ENCODE measurements around the gene RGL4. TPM values are rescaled to one million over a fixed set of nuclear protein-coding genes. Genes with fewer than 3 reads are reported as not detected.
"Not testable (repeated sequence)": the region's sequence is repeated elsewhere in the genome, so short reads cannot be mapped to it uniquely, and the experiment has no call there.

RGL4 gene
- total RNA-seq, 1 donor from 2014 or later = 0.15 TPM

- H3K4me1 Mint-ChIP-seq (ENCODE audit: unreplicated experiment) = no peaks in the 10 kb centered on the region
- no peak for DNase-seq (ENCODE audit: low spot score)
- H3K27ac Mint-ChIP-seq (ENCODE audit: unreplicated experiment) = no peak overlapping the region
- no peak overlapping the region for H3K4me3 Mint-ChIP-seq (ENCODE audit: unreplicated experiment)
- no peaks in the 10 kb centered on the region for H3K9me3 Mint-ChIP-seq (ENCODE audit: unreplicated experiment)
- peaks cover under 1% of the 10 kb centered on the region for H3K36me3 Mint-ChIP-seq (ENCODE audit: low read depth, unreplicated experiment)
- TF ChIP-seq, protein P1, sequence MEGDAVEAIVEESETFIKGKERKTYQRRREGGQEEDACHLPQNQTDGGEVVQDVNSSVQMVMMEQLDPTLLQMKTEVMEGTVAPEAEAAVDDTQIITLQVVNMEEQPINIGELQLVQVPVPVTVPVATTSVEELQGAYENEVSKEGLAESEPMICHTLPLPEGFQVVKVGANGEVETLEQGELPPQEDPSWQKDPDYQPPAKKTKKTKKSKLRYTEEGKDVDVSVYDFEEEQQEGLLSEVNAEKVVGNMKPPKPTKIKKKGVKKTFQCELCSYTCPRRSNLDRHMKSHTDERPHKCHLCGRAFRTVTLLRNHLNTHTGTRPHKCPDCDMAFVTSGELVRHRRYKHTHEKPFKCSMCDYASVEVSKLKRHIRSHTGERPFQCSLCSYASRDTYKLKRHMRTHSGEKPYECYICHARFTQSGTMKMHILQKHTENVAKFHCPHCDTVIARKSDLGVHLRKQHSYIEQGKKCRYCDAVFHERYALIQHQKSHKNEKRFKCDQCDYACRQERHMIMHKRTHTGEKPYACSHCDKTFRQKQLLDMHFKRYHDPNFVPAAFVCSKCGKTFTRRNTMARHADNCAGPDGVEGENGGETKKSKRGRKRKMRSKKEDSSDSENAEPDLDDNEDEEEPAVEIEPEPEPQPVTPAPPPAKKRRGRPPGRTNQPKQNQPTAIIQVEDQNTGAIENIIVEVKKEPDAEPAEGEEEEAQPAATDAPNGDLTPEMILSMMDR (IDR thresholded peaks at IDR 0.05; ENCODE audit: unreplicated experiment) = no peak
- H3K27me3 Mint-ChIP-seq (ENCODE audit: unreplicated experiment) = peaks cover 4% of the 10 kb centered on the region
Measured at GRCh38 chr22:23652711-23653110, 38.1 kb upstream of the RGL4 start.

DNA sequence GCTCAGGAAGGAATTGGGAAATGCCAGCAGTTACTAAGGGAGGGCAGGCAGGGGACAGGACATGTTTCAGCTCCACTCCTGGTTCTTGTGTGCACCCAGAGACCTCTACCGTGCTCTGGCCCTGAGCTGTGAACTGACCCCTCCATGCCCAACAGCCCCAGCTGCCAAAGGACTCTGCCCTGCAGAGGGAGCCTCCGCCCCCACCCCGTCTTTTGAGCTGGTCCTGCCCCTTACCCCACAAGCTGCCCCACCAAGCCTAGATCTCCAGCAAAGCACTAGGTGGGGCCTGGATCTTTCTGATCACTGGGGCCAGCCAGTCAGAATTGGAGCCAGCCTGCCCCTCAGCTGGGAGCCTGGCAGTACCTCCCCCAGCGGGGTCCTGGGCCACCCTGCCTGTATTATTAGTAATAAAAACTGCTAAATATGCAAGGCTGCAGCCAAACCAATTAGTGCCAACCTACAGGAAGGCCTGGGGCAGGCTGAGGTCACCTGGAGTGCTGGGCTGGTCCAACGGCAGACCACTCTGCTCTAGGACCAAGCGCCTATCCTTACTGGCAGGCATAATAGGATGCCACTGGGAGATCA, 34.8 kb upstream of the RGL4 start:
- peaks cover 20% of the 10 kb centered on the region for H3K36me3 Mint-ChIP-seq (ENCODE audit: low read depth, unreplicated experiment)
- no peak overlapping the region for H3K4me3 Mint-ChIP-seq (ENCODE audit: unreplicated experiment)
- H3K27me3 Mint-ChIP-seq (ENCODE audit: unreplicated experiment) = peaks cover 4% of the 10 kb centered on the region
- no peak for DNase-seq (ENCODE audit: low spot score)
- TF ChIP-seq, protein P1 (IDR thresholded peaks at IDR 0.05; ENCODE audit: unreplicated experiment) = no peak
- peaks cover 6% of the 10 kb centered on the region for H3K4me1 Mint-ChIP-seq (ENCODE audit: unreplicated experiment)
- no peak overlapping the region for H3K27ac Mint-ChIP-seq (ENCODE audit: unreplicated experiment)
- no peaks in the 10 kb centered on the region for H3K9me3 Mint-ChIP-seq (ENCODE audit: unreplicated experiment)

GRCh38 chr22:23657727-23658126, 33.1 kb upstream of the RGL4 start:
- TF ChIP-seq, protein P1 (IDR thresholded peaks at IDR 0.05; ENCODE audit: unreplicated experiment) = no peak
- H3K27ac Mint-ChIP-seq (ENCODE audit: unreplicated experiment) = no peak overlapping the region
- peaks cover 34% of the 10 kb centered on the region for H3K36me3 Mint-ChIP-seq (ENCODE audit: low read depth, unreplicated experiment)
- H3K9me3 Mint-ChIP-seq (ENCODE audit: unreplicated experiment) = peaks cover 10% of the 10 kb centered on the region
- H3K4me3 Mint-ChIP-seq (ENCODE audit: unreplicated experiment) = no peak overlapping the region
- no peak for DNase-seq (ENCODE audit: low spot score)
- H3K4me1 Mint-ChIP-seq (ENCODE audit: unreplicated experiment) = peaks cover 6% of the 10 kb centered on the region
- H3K27me3 Mint-ChIP-seq (ENCODE audit: unreplicated experiment) = peaks cover 4% of the 10 kb centered on the region

- not testable (repeated sequence) for H3K4me3 Mint-ChIP-seq (ENCODE audit: unreplicated experiment); H3K27ac Mint-ChIP-seq (ENCODE audit: unreplicated experiment); DNase-seq (ENCODE audit: low spot score); H3K27me3 Mint-ChIP-seq (ENCODE audit: unreplicated experiment); H3K4me1 Mint-ChIP-seq (ENCODE audit: unreplicated experiment)
- peaks cover 18% of the 10 kb centered on the region for H3K9me3 Mint-ChIP-seq (ENCODE audit: unreplicated experiment)
- peaks cover 60% of the 10 kb centered on the region for H3K36me3 Mint-ChIP-seq (ENCODE audit: low read depth, unreplicated experiment)
Measured at GRCh38 chr22:23660381-23660780, 30.4 kb upstream of the RGL4 start.

GRCh38 chr22:23670378-23671295, 20.2 kb upstream of the RGL4 start:
- peaks cover 5% of the 10 kb centered on the region for H3K36me3 Mint-ChIP-seq (ENCODE audit: low read depth, unreplicated experiment)
- H3K4me1 Mint-ChIP-seq (ENCODE audit: unreplicated experiment) = peaks cover 3% of the 10 kb centered on the region
- no peak overlapping the region for H3K27ac Mint-ChIP-seq (ENCODE audit: unreplicated experiment)
- TF ChIP-seq, protein P1 (IDR thresholded peaks at IDR 0.05; ENCODE audit: unreplicated experiment) = no peak
- no peak for DNase-seq (ENCODE audit: low spot score)
- H3K27me3 Mint-ChIP-seq (ENCODE audit: unreplicated experiment) = peaks cover 7% of the 10 kb centered on the region
- no peak overlapping the region for H3K4me3 Mint-ChIP-seq (ENCODE audit: unreplicated experiment)
- H3K9me3 Mint-ChIP-seq (ENCODE audit: unreplicated experiment) = no peaks in the 10 kb centered on the region

- not testable (repeated sequence) for H3K9me3 Mint-ChIP-seq (ENCODE audit: unreplicated experiment); H3K27me3 Mint-ChIP-seq (ENCODE audit: unreplicated experiment); DNase-seq (ENCODE audit: low spot score); H3K4me1 Mint-ChIP-seq (ENCODE audit: unreplicated experiment); H3K4me3 Mint-ChIP-seq (ENCODE audit: unreplicated experiment); H3K36me3 Mint-ChIP-seq (ENCODE audit: low read depth, unreplicated experiment); H3K27ac Mint-ChIP-seq (ENCODE audit: unreplicated experiment)
Measured at GRCh38 chr22:23671387-23671786, 19.4 kb upstream of the RGL4 start.

DNA sequence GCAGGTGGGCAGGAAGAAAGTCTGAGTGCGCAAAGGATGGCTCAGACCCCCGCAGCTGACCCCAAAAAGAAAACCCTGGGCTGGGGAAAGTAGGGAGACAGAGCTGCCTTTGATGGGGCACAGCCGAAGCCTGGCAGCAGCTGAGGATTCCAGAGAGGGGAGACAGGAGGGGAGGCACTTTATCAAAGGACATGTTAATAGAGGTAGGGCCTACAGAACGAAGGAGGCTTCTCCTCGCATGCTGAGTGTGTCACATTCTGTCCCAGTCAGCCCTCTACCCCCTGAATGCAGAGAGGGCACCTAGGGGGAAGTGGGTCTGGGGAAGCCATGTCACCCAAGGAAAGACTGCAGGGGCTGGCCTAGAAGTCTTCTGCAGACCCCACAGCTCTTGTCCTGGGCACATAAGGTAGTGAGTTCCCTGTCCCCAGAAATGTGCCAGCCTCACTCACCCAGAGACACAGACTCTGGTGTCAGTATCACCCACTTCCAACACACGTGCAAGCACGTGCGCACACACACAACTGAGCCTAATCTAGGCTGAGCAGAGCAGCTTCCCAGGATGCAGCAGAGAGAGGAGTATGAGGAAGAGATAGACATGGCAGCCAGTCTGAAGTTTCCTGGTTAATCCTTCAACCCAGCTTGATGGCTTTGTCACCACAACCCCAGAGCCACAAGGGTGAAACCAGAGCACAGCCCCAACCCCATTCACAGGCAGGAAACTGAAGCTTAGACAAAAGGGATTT, 18.3 kb upstream of the RGL4 start:
- DNase-seq (ENCODE audit: low spot score); H3K36me3 Mint-ChIP-seq (ENCODE audit: low read depth, unreplicated experiment); H3K4me1 Mint-ChIP-seq (ENCODE audit: unreplicated experiment); H3K4me3 Mint-ChIP-seq (ENCODE audit: unreplicated experiment); H3K9me3 Mint-ChIP-seq (ENCODE audit: unreplicated experiment); H3K27me3 Mint-ChIP-seq (ENCODE audit: unreplicated experiment); H3K27ac Mint-ChIP-seq (ENCODE audit: unreplicated experiment): not testable (repeated sequence)

Measured in endothelial cell (in vitro differentiated cells).